Effector memory CD8-positive, alpha-beta T cell (primary cell): ENCODE data around the gene COTL1.
A peak's percentile ranks its signal among the peaks of the same experiment; 100 is the strongest.

Source experiments
- ATAC-seq: fragments of 150-1000 bp; cut with Tn5 transposase; replicated peaks from 2 replicates; pipeline ENCODE4 v1.10.0; 2021; ENCODE audit warnings: mild to moderate bottlenecking, moderate library complexity
- DNase-seq, 3 experiments: peaks; one replicate each; pipeline ENCODE4 v3.0.0; 2021
- H3K27ac Mint-ChIP-seq, 2 donors: one replicate each; pipeline ENCODE4 v1.8.0; 2022; ENCODE audit warnings: mild to moderate bottlenecking in 2 of 2, mixed read lengths in 2 of 2, moderate library complexity in 2 of 2
- H3K27me3 Mint-ChIP-seq, 2 donors: one replicate each; pipeline ENCODE4 v1.8.0; 2022; ENCODE audit warnings: mixed read lengths in 2 of 2
- H3K36me3 Mint-ChIP-seq: one replicate; pipeline ENCODE4 v1.8.0; 2022; ENCODE audit warnings: mild to moderate bottlenecking, moderate library complexity, mixed read lengths; ENCODE audit not compliant: insufficient read depth
- H3K4me1 Mint-ChIP-seq, 2 donors: one replicate each; pipeline ENCODE4 v1.8.0; 2022; ENCODE audit warnings: low read depth in 2 of 2, mixed read lengths in 2 of 2
- H3K4me3 Mint-ChIP-seq, 2 donors: one replicate each; pipeline ENCODE4 v1.8.0; 2022; ENCODE audit warnings: mild to moderate bottlenecking in 2 of 2, mixed read lengths in 2 of 2, moderate library complexity in 2 of 2
- H3K9me3 Mint-ChIP-seq, 2 donors: one replicate each; pipeline ENCODE4 v1.8.0; 2022; ENCODE audit warnings: mixed read lengths in 2 of 2

The COTL1 gene

GRCh38 chr16:84652566-84652965 lies 34.7 kb upstream of the COTL1 start:
- Mint-ChIP-seq H3K36me3 (peaks cover 59% of the 10 kb centered on the region), H3K4me3 (peak overlapping the region in 1 of 2 donors; percentile 19), H3K27ac (peak overlapping the region in 1 of 2 donors; percentile 17), H3K9me3 (no peaks in the 10 kb centered on the region), H3K27me3 (no peaks in the 10 kb centered on the region), H3K4me1 (peaks cover 42 to 43% of the 10 kb centered on the region in 2 donors)
- DNase-seq (peak in 2 of 3 experiments; percentile 5 to 14), ATAC-seq (peak; percentile 7)

GRCh38 chr16:84650062-84650991 lies 32.4 kb upstream of the COTL1 start:
- H3K36me3 Mint-ChIP-seq: peaks cover 48% of the 10 kb centered on the region
- ATAC-seq: no peak
- peak overlapping the region; percentile 78 to 87 for H3K27ac Mint-ChIP-seq
- DNase-seq: no peak
- H3K4me3 Mint-ChIP-seq: peak overlapping the region; percentile 81 to 85
- H3K27me3 Mint-ChIP-seq: no peaks in the 10 kb centered on the region
- H3K4me1 Mint-ChIP-seq: peaks cover 34 to 35% of the 10 kb centered on the region in 2 donors
- H3K9me3 Mint-ChIP-seq: no peaks in the 10 kb centered on the region

- DNase-seq: no peak
- peak overlapping the region; percentile 86 to 87 for H3K27ac Mint-ChIP-seq
- ATAC-seq: no peak
- no peaks in the 10 kb centered on the region for H3K9me3 Mint-ChIP-seq
- peak overlapping the region; percentile 81 to 85 for H3K4me3 Mint-ChIP-seq
- H3K4me1 Mint-ChIP-seq: peaks cover 28 to 30% of the 10 kb centered on the region in 2 donors
- no peaks in the 10 kb centered on the region for H3K27me3 Mint-ChIP-seq
- peaks cover 42% of the 10 kb centered on the region for H3K36me3 Mint-ChIP-seq
Measured at GRCh38 chr16:84649511-84649861, 31.6 kb upstream of the COTL1 start.

GRCh38 chr16:84648595-84649510 lies 31.0 kb upstream of the COTL1 start:
- Mint-ChIP-seq H3K9me3 (no peaks in the 10 kb centered on the region), H3K36me3 (peaks cover 36% of the 10 kb centered on the region), H3K27me3 (no peaks in the 10 kb centered on the region), H3K4me1 (peaks cover 26 to 28% of the 10 kb centered on the region in 2 donors), H3K4me3 (peak overlapping the region; percentile 81 to 85), H3K27ac (peak overlapping the region; percentile 86 to 87)
- peak; percentile 54 for ATAC-seq
- peak; percentile 23 to 37 (median 36) for DNase-seq

GRCh38 chr16:84647828-84648594 lies 30.1 kb upstream of the COTL1 start, which contains the start of gene KLHL36:
Gene KLHL36 (plus strand): TSS chr16:84648511. CDS start chr16:84650868, 2,357 bp downstream.
- Mint-ChIP-seq H3K4me3 (peak within 1 kb of the TSS; percentile 92), H3K9me3 (no peaks in the 10 kb centered on the region), H3K36me3 (peaks cover 36% of the 10 kb centered on the region), H3K27ac (peak within 1 kb of the TSS; percentile 93 to 95), H3K27me3 (no peaks in the 10 kb centered on the region), H3K4me1 (peaks cover 24 to 28% of the 10 kb centered on the region in 2 donors)
- ATAC-seq (peak; percentile 79), DNase-seq (peak; percentile 61 to 73 (median 70))

GRCh38 chr16:84643674-84644073 lies 25.8 kb upstream of the COTL1 start:
- Mint-ChIP-seq H3K36me3 (peaks cover 7% of the 10 kb centered on the region), H3K4me1 (peaks cover 13 to 14% of the 10 kb centered on the region in 2 donors), H3K9me3 (no peaks in the 10 kb centered on the region), H3K27ac (no peak overlapping the region), H3K27me3 (no peaks in the 10 kb centered on the region), H3K4me3 (no peak overlapping the region)
- ATAC-seq (no peak), DNase-seq (no peak)

- H3K4me1 Mint-ChIP-seq: peaks cover 13 to 14% of the 10 kb centered on the region in 2 donors
- no peaks in the 10 kb centered on the region for H3K9me3 Mint-ChIP-seq
- H3K27ac Mint-ChIP-seq: no peak overlapping the region
Measured at GRCh38 chr16:84643180-84643583, 25.3 kb upstream of the COTL1 start.

GRCh38 chr16:84641643-84642358 lies 23.9 kb upstream of the COTL1 start:
- Mint-ChIP-seq H3K36me3 (no peaks in the 10 kb centered on the region), H3K4me3 (peak overlapping the region in 1 of 2 donors; percentile 44), H3K9me3 (no peaks in the 10 kb centered on the region), H3K27ac (peak overlapping the region in 1 of 2 donors; percentile 89), H3K27me3 (no peaks in the 10 kb centered on the region), H3K4me1 (peaks cover 9 to 10% of the 10 kb centered on the region in 2 donors)
- DNase-seq (no peak), ATAC-seq (no peak)

More at GRCh38 chr16:84643180-84643583, 25.3 kb upstream of the COTL1 start:
- ATAC-seq (no peak), DNase-seq (no peak)
- Mint-ChIP-seq H3K27me3 (no peaks in the 10 kb centered on the region), H3K4me3 (no peak overlapping the region), H3K36me3 (peaks cover 7% of the 10 kb centered on the region)

- Mint-ChIP-seq H3K9me3 (no peaks in the 10 kb centered on the region), H3K27ac (no peak overlapping the region), H3K36me3 (no peaks in the 10 kb centered on the region), H3K4me3 (no peak overlapping the region), H3K27me3 (no peaks in the 10 kb centered on the region), H3K4me1 (peaks cover 9 to 10% of the 10 kb centered on the region in 2 donors)
- DNase-seq: no peak
- no peak for ATAC-seq
Measured at GRCh38 chr16:84640145-84640544, 22.3 kb upstream of the COTL1 start.

GRCh38 chr16:84638231-84638806 lies 20.4 kb upstream of the COTL1 start:
- H3K4me3 Mint-ChIP-seq: no peak overlapping the region
- no peaks in the 10 kb centered on the region for H3K36me3 Mint-ChIP-seq

GRCh38 chr16:84637709-84638108 lies 19.8 kb upstream of the COTL1 start:
- H3K36me3 Mint-ChIP-seq: no peaks in the 10 kb centered on the region
- peaks cover 9 to 10% of the 10 kb centered on the region in 2 donors for H3K4me1 Mint-ChIP-seq
- no peak overlapping the region for H3K27ac Mint-ChIP-seq
- no peaks in the 10 kb centered on the region for H3K9me3 Mint-ChIP-seq
- no peak overlapping the region for H3K4me3 Mint-ChIP-seq
- no peak for DNase-seq
- H3K27me3 Mint-ChIP-seq: peaks cover 0 to 12% of the 10 kb centered on the region in 2 donors
- ATAC-seq: no peak

More at GRCh38 chr16:84638231-84638806, 20.4 kb upstream of the COTL1 start:
- H3K27me3 Mint-ChIP-seq: peaks cover 0 to 12% of the 10 kb centered on the region in 2 donors
- DNase-seq: no peak
- peaks cover 9 to 10% of the 10 kb centered on the region in 2 donors for H3K4me1 Mint-ChIP-seq
- H3K27ac Mint-ChIP-seq: peak overlapping the region in 1 of 2 donors; percentile 26
- no peak for ATAC-seq
- H3K9me3 Mint-ChIP-seq: no peaks in the 10 kb centered on the region

GRCh38 chr16:84635702-84636101 lies 17.8 kb upstream of the COTL1 start:
- Mint-ChIP-seq H3K27ac (no peak overlapping the region), H3K4me3 (no peak overlapping the region), H3K9me3 (no peaks in the 10 kb centered on the region), H3K27me3 (peaks cover 0 to 12% of the 10 kb centered on the region in 2 donors), H3K36me3 (no peaks in the 10 kb centered on the region), H3K4me1 (peaks cover 8 to 10% of the 10 kb centered on the region in 2 donors)
- ATAC-seq (no peak), DNase-seq (no peak)
